ENCODE data around the gene OR52A1. TPM values are rescaled to one million over a fixed set of nuclear protein-coding genes. Genes with fewer than 3 reads are reported as not detected.
"Not testable (repeated sequence)": the region's sequence is repeated elsewhere in the genome, so short reads cannot be mapped to it uniquely, and the experiment has no call there.

Gene OR52A1
- total RNA-seq, 5 donors from 2014 or later (not counting 1 experiment from before 2014, with no cell fraction given) = not detected

DNA sequence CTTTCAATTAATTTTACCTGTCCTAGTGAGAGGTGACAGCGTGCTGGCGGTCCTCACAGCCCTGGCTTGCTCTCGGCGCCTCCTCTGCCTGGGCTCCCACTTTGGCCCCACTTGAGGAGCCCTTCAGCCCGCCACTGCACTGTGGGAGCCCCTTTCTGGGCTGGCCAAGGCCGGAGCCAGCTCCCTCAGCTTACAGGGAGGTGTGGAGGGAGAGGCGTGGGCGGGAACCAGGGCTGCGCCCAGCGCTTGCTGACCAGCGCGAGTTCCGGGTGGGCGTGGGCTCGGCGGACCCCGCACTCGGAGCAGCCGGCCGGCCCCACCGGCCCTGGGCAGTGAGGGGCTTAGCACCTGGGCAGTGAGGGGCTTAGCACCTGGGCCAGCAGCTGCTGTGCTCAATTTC, 10.4 kb downstream of the OR52A1 start:
- POLR2A ChIA-PET; H3K4me1 Mint-ChIP-seq; H3K36me3 Mint-ChIP-seq; ATAC-seq (replicated peaks in 1 of 4); H3K9me3 ChIP-seq; H3K9me3 Mint-ChIP-seq; H3K4me3 Mint-ChIP-seq; H3K4me1 ChIP-seq (ENCODE audit: control insufficient read depth in 1 of 2, extremely low read depth in 1 of 2, insufficient read depth in 2 of 2, low read length in 2 of 2); H3K27ac ChIP-seq (ENCODE audit: low read length); CTCF ChIA-PET; H3K27me3 ChIP-seq (replicated peaks in 1 of 2; ENCODE audit: control insufficient read depth in 2 of 2, extremely low read depth in 1 of 2, insufficient read depth in 2 of 2, low read length in 1 of 2); H3K27me3 Mint-ChIP-seq; H3K36me3 ChIP-seq (ENCODE audit: control insufficient read depth in 2 of 2, extremely low read depth in 1 of 2, insufficient read depth in 1 of 2, low read length in 1 of 2); DNase-seq; H3K4me3 ChIP-seq (ENCODE audit: control insufficient read depth in 1 of 2, extremely low read depth in 1 of 2, low read length in 1 of 2); H3K27ac Mint-ChIP-seq: not testable (repeated sequence)
- WGBS (ENCODE audit: insufficient coverage) = 98% methylated on average over 20 of the region's 21 CpGs

DNA sequence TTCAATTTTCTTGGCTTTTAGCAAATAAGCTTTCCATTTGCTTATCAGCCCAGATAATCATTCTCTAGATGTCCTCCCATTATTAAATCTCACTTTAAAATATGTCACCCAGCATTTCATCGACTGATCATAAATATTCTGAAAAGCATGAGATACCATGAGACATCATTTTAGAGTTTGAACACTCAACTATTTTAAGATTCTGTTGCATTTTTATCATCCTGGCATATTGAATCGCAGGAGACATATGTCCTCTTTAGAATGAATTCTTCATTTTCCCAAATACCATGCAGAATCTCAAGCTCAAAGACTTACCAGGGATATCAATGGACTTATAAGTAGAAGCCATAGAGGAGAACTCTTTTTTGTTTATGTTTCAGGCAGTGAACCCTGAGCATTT, 16.6 kb downstream of the OR52A1 start, which contains the start of gene OR52A5:
Gene OR52A5 (minus strand): TSS at position 361 of the 400 bp plus-strand sequence. CDS start 5,714 bp downstream, outside the sequence.
- Histone ChIP-seq H3K27me3 (replicated peaks in 1 of 2; ENCODE audit: control insufficient read depth in 2 of 2, extremely low read depth in 1 of 2, insufficient read depth in 2 of 2, low read length in 1 of 2) (no peaks in the 10 kb centered on the region), H3K27ac (ENCODE audit: low read length) (no peak within 1 kb of the TSS), H3K9me3 (no peaks in the 10 kb centered on the region), H3K4me3 (ENCODE audit: control insufficient read depth in 1 of 2, extremely low read depth in 1 of 2, low read length in 1 of 2) (no peak within 1 kb of the TSS), H3K4me1 (ENCODE audit: control insufficient read depth in 1 of 2, extremely low read depth in 1 of 2, insufficient read depth in 2 of 2, low read length in 2 of 2) (no peaks in the 10 kb centered on the region), H3K36me3 (ENCODE audit: control insufficient read depth in 2 of 2, extremely low read depth in 1 of 2, insufficient read depth in 1 of 2, low read length in 1 of 2) (no peaks in the 10 kb centered on the region)
- 91% methylated on average over 1 of the region's 2 CpGs for WGBS (ENCODE audit: insufficient coverage)
- H3K36me3 Mint-ChIP-seq = no peaks in the 10 kb centered on the region
- CTCF ChIA-PET = no interaction called here
- no peak for ATAC-seq (replicated peaks in 1 of 4)
- no peak within 1 kb of the TSS for H3K27ac Mint-ChIP-seq
- peaks cover 0 to 11% of the 10 kb centered on the region in 2 donors for H3K27me3 Mint-ChIP-seq
- DNase-seq = no peak
- H3K4me1 Mint-ChIP-seq = no peaks in the 10 kb centered on the region
- no peaks in the 10 kb centered on the region for H3K9me3 Mint-ChIP-seq
- no peak within 1 kb of the TSS for H3K4me3 Mint-ChIP-seq
- POLR2A ChIA-PET = no interaction called here

- no peak overlapping the region for H3K27ac ChIP-seq (ENCODE audit: low read length)
- POLR2A ChIA-PET = no interaction called here
- CTCF ChIA-PET = no interaction called here
- H3K27me3 ChIP-seq (replicated peaks in 1 of 2; ENCODE audit: control insufficient read depth in 2 of 2, extremely low read depth in 1 of 2, insufficient read depth in 2 of 2, low read length in 1 of 2) = no peaks in the 10 kb centered on the region
- Mint-ChIP-seq H3K27me3 (peaks cover 0 to 11% of the 10 kb centered on the region in 2 donors), H3K27ac (no peak overlapping the region), H3K4me3 (no peak overlapping the region), H3K36me3 (no peaks in the 10 kb centered on the region), H3K9me3 (no peaks in the 10 kb centered on the region), H3K4me1 (no peaks in the 10 kb centered on the region)
- no peaks in the 10 kb centered on the region for H3K4me1 ChIP-seq (ENCODE audit: control insufficient read depth in 1 of 2, extremely low read depth in 1 of 2, insufficient read depth in 2 of 2, low read length in 2 of 2)
- no CpG with 5 or more reads among the region's 1 CpG for WGBS (ENCODE audit: insufficient coverage)
- H3K4me3 ChIP-seq (ENCODE audit: control insufficient read depth in 1 of 2, extremely low read depth in 1 of 2, low read length in 1 of 2) = no peak overlapping the region
- no peaks in the 10 kb centered on the region for H3K9me3 ChIP-seq
- H3K36me3 ChIP-seq (ENCODE audit: control insufficient read depth in 2 of 2, extremely low read depth in 1 of 2, insufficient read depth in 1 of 2, low read length in 1 of 2) = no peaks in the 10 kb centered on the region
- DNase-seq (no peak), ATAC-seq (replicated peaks in 1 of 4) (no peak)
Measured at GRCh38 chr11:5137014-5137413, 17.5 kb downstream of the OR52A1 start.

GRCh38 chr11:5136261-5136660, 18.3 kb downstream of the OR52A1 start:
- Mint-ChIP-seq H3K4me3 (no peak overlapping the region), H3K9me3 (no peaks in the 10 kb centered on the region), H3K36me3 (no peaks in the 10 kb centered on the region), H3K27me3 (peaks cover 0 to 11% of the 10 kb centered on the region in 2 donors), H3K27ac (no peak overlapping the region), H3K4me1 (no peaks in the 10 kb centered on the region)
- H3K27ac ChIP-seq (ENCODE audit: low read length) = no peak overlapping the region
- no peak overlapping the region for H3K4me3 ChIP-seq (ENCODE audit: control insufficient read depth in 1 of 2, extremely low read depth in 1 of 2, low read length in 1 of 2)
- no peaks in the 10 kb centered on the region for H3K4me1 ChIP-seq (ENCODE audit: control insufficient read depth in 1 of 2, extremely low read depth in 1 of 2, insufficient read depth in 2 of 2, low read length in 2 of 2)
- DNase-seq (no peak), ATAC-seq (replicated peaks in 1 of 4) (no peak)
- H3K9me3 ChIP-seq = no peaks in the 10 kb centered on the region
- H3K27me3 ChIP-seq (replicated peaks in 1 of 2; ENCODE audit: control insufficient read depth in 2 of 2, extremely low read depth in 1 of 2, insufficient read depth in 2 of 2, low read length in 1 of 2) = no peaks in the 10 kb centered on the region
- ChIA-PET CTCF (no interaction called here), POLR2A (no interaction called here)
- no peaks in the 10 kb centered on the region for H3K36me3 ChIP-seq (ENCODE audit: control insufficient read depth in 2 of 2, extremely low read depth in 1 of 2, insufficient read depth in 1 of 2, low read length in 1 of 2)

- no peaks in the 10 kb centered on the region for H3K9me3 Mint-ChIP-seq
- no peaks in the 10 kb centered on the region for H3K36me3 ChIP-seq (ENCODE audit: control insufficient read depth in 2 of 2, extremely low read depth in 1 of 2, insufficient read depth in 1 of 2, low read length in 1 of 2)
- 71% methylated on average over 6 of the region's 8 CpGs for WGBS (ENCODE audit: insufficient coverage)
- no peaks in the 10 kb centered on the region for H3K9me3 ChIP-seq
- POLR2A ChIA-PET = no interaction called here
- CTCF ChIA-PET = interaction anchor here in 1 of 2 donors (1.0 kb wide), 1 partner anchor 9 kb away, joined by 4 read pairs; no protein-coding TSS in a partner anchor
- no peak overlapping the region for H3K4me3 ChIP-seq (ENCODE audit: control insufficient read depth in 1 of 2, extremely low read depth in 1 of 2, low read length in 1 of 2)
- no peak overlapping the region for H3K4me3 Mint-ChIP-seq
- no peak overlapping the region for H3K27ac Mint-ChIP-seq
- DNase-seq (no peak), ATAC-seq (replicated peaks in 1 of 4) (no peak)
- H3K36me3 Mint-ChIP-seq = no peaks in the 10 kb centered on the region
- H3K4me1 Mint-ChIP-seq = no peaks in the 10 kb centered on the region
- no peak overlapping the region for H3K27ac ChIP-seq (ENCODE audit: low read length)
- no peaks in the 10 kb centered on the region for H3K4me1 ChIP-seq (ENCODE audit: control insufficient read depth in 1 of 2, extremely low read depth in 1 of 2, insufficient read depth in 2 of 2, low read length in 2 of 2)
- peaks cover 1 to 7% of the 10 kb centered on the region in 2 donors for H3K27me3 Mint-ChIP-seq
- no peaks in the 10 kb centered on the region for H3K27me3 ChIP-seq (replicated peaks in 1 of 2; ENCODE audit: control insufficient read depth in 2 of 2, extremely low read depth in 1 of 2, insufficient read depth in 2 of 2, low read length in 1 of 2)
Measured at GRCh38 chr11:5131584-5132335, 22.8 kb downstream of the OR52A1 start.

- WGBS (ENCODE audit: insufficient coverage) = 57% methylated on average over 2 of the region's 2 CpGs
- H3K36me3 ChIP-seq (ENCODE audit: control insufficient read depth in 2 of 2, extremely low read depth in 1 of 2, insufficient read depth in 1 of 2, low read length in 1 of 2) = no peaks in the 10 kb centered on the region
- no peaks in the 10 kb centered on the region for H3K36me3 Mint-ChIP-seq
- ATAC-seq (replicated peaks in 1 of 4) (no peak), DNase-seq (no peak)
- H3K27ac ChIP-seq (ENCODE audit: low read length) = no peak overlapping the region
- ChIA-PET CTCF (no interaction called here), POLR2A (no interaction called here)
- no peaks in the 10 kb centered on the region for H3K4me1 Mint-ChIP-seq
- no peaks in the 10 kb centered on the region for H3K9me3 Mint-ChIP-seq
- no peak overlapping the region for H3K4me3 Mint-ChIP-seq
- no peaks in the 10 kb centered on the region for H3K27me3 ChIP-seq (replicated peaks in 1 of 2; ENCODE audit: control insufficient read depth in 2 of 2, extremely low read depth in 1 of 2, insufficient read depth in 2 of 2, low read length in 1 of 2)
- no peak overlapping the region for H3K27ac Mint-ChIP-seq
- no peak overlapping the region for H3K4me3 ChIP-seq (ENCODE audit: control insufficient read depth in 1 of 2, extremely low read depth in 1 of 2, low read length in 1 of 2)
- H3K9me3 ChIP-seq = no peaks in the 10 kb centered on the region
- peaks cover 1 to 3% of the 10 kb centered on the region in 2 donors for H3K27me3 Mint-ChIP-seq
- no peaks in the 10 kb centered on the region for H3K4me1 ChIP-seq (ENCODE audit: control insufficient read depth in 1 of 2, extremely low read depth in 1 of 2, insufficient read depth in 2 of 2, low read length in 2 of 2)
Measured at GRCh38 chr11:5129457-5129877, 25.1 kb downstream of the OR52A1 start.

Data from T-cell (primary cell).